Stimulated activated CD4-positive, alpha-beta T cell treated with anti-CD3 and anti-CD28 coated beads, Interleukin-4, amount 100 ng/mL, for 4 hours (primary cell): ENCODE data around the gene ACOT4.
"Not testable (repeated sequence)": the region's sequence is repeated elsewhere in the genome, so short reads cannot be mapped to it uniquely, and the experiment has no call there.

Source experiments
- DNase-seq, 2 experiments: peaks; one replicate each; pipeline ENCODE4 v3.0.0-alpha.2; 2020

ACOT4 gene

DNA sequence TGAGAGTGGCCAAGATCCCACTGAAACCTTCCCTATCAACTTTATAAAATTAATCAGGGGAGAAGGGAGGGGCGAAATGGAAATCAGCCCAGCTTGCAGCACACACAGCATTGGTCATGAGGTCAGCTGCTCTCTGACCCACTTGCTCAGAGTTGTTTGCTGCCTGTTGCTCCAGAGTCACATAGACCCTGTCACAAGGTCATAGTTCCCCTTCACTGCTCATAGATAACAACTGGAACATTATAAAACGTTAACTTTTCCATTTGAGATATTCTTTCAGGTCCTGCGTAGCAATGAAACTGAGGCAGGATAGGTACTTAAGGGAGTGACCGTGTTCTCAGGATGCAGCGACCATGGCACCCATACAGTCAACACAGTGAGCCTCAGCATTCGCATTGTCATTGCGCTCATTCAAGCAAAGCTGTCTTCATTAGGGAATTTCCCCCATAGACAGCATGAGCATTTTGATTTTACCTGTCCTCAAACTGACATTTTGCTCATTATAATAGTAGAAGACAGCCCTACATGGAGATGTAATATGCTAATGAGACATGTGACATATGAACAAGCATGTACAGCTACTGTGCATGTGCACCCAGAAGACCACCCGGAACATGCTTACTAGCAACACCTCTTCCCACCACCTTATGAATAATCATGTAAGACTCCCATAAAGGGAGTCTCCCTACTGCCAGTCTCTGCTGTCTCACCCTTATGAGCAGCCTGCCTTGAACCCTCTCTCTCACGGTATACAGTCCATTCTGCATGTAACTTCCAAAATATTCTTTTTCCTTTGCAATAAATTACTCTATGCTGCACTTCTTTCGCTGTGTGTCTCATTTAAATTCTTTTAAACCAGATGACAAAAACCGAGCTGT is 9.3 kb upstream of the ACOT4 start:
- not testable (repeated sequence) for DNase-seq

DNA sequence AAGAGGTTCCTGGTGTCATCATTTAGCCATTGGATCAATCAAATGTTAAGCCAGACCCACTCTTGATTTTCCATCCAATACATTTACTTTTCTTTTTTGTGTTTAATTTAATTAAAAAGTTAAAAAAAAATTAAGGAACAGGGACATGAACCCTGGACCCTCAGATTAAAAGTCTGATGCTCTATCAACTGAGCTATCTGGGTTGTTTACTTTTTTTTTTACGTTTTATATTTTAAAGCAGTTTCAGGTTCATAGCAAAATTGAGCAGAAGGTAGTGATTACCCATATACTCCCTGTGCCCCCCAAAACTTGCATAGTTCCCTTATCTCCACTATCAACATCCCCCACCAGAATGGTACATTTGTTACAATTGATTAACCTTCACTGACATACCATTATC is 3.0 kb upstream of the ACOT4 start:
- DNase-seq = no peak

GRCh38 chr14:73589116-73589515 is 2.6 kb upstream of the ACOT4 start:
- DNase-seq = no peak

GRCh38 chr14:73590673-73591004 is 1.0 kb upstream of the ACOT4 start:
- not testable (repeated sequence) for DNase-seq

DNA sequence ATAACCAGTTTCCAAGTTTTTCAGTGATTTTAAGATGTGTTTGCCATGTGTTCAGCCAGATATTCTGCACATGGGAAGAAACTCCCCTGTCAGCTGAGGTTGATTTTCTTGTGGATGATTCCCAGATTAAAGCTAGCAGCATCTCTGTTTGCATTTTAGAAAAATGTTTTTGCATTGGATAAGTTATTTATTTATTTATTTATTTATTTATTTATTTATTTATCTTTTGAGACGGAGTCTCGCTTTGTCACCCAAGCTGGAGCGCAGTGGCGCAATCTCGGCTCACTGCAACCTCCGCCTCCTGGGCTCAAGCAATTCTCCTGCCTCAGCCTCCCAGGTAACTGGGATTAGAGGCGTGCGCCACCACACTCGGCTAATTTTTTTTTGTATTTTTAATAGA is 2.8 kb downstream of the ACOT4 start:
- DNase-seq = no peak

DNA sequence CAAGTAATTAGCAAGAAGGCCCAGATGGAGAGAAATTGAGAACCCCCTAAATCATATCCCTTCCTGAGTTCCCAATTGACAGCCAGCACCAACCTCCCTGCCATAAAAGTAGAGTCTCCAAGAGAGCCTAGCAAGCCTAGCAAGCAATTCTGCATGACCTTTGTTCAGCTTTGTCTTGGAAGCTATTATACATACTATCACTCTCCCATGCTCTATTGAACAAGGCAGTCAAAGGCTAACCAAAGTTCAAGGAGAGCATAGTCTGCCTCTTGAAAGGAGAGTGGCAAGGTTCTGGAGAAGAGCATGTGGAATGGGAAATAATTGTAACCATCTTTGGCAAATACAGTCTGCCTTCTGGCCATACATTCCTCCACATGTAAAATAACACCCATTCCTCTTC is 7.8 kb downstream of the ACOT4 start:
- no peak for DNase-seq

DNA sequence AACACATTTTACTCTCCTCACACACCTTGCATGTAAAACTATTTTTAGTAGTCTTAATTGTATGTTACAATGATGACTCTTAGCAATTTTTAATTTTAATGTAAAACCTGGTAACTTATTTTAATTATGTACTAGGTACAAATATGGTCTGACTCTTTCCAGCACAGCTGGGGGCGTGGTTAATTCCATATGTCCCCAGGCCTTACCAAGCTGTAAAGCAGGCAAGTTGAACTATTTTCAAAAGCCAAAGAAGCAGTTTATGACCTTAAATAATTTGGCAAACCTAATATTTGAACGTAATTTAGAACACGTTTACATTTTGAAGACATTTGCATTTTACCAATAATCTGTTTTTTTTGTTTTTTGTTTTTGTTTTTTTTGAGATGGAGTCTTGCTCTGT is 11.3 kb downstream of the ACOT4 start:
- no peak for DNase-seq

DNA sequence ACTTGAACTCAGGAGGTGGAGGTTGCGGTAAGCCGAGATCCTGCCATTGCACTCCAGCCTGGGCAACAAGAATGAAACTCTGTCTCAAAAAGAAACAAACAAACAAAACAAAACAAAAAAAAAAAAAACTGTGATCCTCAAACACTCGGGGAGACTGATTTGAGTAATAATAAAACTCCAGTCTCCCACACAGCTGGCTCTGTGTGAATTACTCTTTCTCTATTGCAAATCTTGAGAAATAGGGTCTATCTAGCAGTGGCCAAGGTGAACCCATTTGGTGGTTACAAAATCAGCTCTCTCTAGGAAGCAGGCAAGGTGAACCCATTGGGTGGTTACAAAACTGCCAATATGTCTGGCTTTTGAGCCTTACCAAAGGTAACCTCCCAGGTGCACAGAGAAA is 14.6 kb downstream of the ACOT4 start:
- DNase-seq = no peak

DNA sequence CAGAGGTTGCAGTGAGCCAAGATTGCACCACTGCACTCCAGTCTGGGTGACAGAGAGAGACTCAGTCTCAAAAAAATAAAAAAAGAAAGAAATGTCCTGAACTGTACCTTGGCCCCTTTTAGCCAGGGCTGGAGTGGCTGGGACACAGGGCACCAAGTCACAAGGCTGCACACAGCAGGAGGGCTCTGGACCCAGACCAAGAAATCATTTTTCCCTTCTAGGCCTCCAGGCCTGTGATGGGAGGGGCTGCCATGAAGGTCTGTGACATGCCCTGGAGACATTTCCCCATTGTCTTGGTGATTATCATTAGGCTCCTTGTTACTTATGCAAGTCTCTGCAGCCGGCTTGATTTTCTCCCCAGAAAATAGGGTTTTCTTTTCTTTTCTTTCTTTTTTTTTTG is 15.6 kb downstream of the ACOT4 start:
- no peak for DNase-seq

- no peak for DNase-seq
Observed at GRCh38 chr14:73610687-73611086, 19.0 kb downstream of the ACOT4 start.

DNA sequence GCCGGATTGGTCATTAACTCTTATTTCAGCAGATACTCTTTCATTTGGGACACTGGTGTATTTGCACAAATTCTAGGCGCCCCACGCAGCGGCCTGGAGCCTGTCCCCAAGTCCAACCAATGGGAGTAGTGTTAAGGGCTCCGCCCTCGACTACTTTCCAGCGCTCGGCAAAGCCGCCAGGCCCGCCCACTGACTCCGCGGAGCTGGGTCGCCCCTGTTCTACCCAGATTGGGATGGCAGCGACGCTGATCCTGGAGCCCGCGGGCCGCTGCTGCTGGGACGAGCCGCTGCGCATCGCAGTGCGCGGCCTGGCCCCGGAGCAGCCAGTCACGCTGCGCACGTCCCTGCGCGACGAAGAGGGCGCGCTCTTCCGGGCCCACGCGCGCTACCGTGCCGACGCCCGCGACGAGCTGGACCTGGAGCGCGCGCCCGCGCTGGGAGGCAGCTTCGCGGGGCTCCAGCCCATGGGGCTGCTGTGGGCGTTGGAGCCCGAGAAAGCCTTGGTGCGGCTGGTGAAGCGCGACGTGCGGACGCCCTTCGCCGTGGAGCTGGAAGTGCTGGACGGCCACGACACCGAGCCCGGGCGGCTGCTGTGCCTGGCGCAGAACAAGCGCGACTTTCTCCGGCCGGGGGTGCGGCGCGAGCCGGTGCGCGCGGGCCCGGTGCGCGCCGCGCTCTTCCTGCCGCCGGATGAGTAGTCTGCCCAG is 20.8 kb downstream of the ACOT4 start, which contains the start of gene ACOT6:
Gene ACOT6, plus strand, starts transcription at position 179 of the 707 bp plus-strand sequence. Its CDS starts 55 bp downstream, at position 234.
- peak; percentile 57 for DNase-seq

GRCh38 chr14:73613046-73613383 is 21.3 kb downstream of the ACOT4 start:
- DNase-seq = no peak

DNA sequence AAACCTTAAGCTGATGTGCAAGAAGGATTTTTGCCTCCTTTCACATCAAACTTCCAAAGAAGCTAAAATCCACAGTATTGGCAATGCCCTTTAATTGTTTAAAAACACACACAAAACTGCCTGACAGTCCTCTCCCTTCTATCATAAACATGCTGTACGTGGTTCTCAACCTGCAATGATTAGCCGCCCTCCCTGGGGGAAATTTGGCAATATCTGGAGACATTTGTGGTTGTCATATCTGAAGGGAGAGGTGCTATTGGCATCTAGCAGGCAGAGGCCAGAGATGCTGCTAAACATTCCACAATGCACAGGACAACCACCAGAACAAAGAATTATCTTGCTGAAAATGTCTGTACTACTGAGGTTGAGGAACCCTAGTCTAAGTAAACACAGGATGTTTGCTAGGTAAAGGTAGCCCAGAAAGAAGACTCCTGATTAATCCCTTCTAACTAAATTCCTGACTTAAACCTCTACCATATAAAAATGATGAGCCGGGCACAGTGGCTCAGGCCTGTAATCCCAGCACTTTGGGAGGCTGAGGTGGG is 21.8 kb downstream of the ACOT4 start:
- no peak for DNase-seq

DNA sequence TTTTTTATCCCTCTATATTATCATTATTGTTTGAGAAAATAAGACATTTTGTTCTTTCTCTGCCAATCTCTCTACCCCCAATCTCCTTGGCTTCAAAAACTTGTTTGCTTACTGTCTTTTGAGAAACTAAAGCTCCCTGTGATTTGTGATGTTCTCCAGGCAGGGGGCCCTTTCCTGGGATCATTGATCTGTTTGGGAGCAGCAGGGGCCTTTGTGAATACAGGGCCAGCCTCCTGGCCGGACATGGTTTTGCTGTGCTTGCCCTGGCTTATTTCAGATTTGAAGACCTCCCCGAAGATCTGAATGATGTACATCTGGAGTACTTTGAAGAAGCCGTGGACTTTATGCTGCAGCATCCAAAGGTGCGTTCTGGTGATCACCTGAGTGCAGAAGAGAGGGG is 25.2 kb downstream of the ACOT4 start:
- no peak for DNase-seq

DNA sequence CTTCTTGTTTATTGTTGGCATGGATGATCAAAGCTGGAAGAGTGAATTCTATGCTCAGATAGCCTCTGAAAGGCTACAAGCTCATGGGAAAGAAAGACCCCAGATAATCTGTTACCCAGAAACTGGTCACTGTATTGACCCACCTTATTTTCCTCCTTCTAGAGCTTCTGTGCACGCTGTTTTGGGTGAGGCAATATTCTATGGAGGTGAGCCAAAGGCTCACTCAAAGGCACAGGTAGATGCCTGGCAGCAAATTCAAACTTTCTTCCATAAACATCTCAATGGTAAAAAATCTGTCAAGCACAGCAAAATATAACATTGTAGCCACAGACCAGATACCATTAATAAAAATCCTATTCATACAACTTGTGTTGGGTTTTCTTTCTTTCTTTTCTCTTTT is 27.9 kb downstream of the ACOT4 start:
- no peak for DNase-seq

DNA sequence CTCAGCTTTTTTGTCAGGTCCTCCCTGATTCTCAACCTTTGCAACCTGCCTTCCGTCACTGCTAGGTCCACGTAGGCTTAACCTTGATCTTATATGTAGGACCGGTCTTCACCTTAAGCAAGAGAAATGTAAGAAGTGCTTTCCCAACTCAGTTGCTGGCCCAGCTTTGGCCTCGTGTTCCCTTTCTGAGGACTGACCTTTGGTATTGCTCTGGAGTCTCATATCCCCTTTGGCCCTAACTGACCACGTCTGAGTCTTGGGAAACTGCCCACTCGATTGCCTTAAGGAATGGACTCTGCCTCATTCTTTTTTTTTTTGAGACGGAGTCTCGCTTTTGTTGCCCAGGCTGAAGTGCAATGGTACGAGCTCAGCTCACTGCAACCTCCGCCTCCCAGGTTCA is 28.6 kb downstream of the ACOT4 start:
- no peak for DNase-seq

DNA sequence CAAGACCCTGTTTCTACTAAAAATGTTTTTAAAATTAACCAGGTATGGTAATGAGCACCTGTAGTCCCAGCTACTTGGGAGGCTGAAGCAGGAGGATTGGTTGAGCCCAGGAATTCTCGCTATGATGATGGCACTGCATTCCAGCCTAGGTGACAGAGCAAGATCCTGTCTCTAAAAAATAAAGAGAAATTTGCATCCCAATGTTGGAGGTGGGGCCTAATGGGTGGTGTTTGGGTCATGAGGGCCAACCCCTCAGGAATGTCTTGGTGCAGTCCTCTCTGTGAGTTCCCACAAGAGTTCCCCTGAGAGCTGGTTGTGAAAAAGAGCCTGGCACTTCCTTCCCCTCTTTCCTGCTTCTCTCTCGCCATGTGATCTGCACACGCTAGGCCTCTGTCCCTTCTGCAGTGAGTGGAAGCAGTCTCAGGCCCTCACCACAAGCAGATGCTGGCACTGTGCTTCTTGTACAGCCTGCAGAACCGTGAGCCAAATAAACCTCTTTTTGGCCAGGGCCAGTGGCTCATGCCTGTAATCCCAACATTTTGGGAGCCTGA is 31.9 kb downstream of the ACOT4 start:
- DNase-seq = no peak

- DNase-seq = no peak
Observed at GRCh38 chr14:73625706-73626105, 34.0 kb downstream of the ACOT4 start.

GRCh38 chr14:73627151-73627558 is 35.5 kb downstream of the ACOT4 start:
- no peak for DNase-seq

GRCh38 chr14:73630009-73630780 is 38.5 kb downstream of the ACOT4 start:
- no peak for DNase-seq

DNA sequence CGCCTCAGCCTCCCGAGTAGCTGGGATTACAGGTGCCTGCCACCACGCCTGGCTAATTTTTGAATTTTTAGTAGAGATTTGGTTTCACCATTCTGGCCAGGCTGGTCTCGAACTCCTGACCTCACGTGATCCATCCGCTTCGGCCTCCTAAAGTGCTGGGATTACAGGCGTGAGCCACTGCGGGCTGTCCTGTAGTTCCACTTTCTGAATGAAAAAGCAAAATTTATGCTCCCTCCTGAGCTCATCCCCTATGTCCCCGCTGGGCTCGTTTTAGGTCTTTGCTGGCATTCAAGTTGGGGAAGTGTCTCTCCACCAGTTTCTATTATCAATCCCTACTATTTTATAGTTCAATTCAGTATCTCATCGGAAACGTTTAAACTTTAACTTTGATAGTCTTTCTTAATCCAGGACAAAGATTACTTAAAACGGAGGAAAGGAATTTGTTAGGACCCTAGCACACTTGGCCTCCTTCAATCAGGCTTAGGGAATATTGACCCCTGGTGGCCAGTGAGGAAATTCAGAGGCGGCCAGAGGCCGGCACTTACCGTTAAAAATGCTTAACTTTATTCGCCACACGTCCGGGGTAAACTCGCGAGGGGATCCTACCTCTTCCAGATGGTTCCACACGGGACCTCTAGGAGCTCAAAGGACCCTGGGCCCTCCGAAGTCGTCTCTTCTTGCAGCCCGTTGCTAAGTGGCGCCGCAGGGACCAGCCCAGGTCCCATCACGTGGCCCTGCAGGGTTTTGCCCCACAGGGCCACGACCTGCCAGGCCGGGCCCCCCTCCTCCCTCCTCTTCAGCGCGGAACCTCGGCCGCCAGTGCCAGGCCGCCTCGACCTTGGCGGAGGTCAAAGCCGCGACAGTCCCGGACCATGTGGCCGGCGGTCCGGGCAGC is 41.7 kb downstream of the ACOT4 start:
- peak; percentile 39 to 46 for DNase-seq
